SK-N-SH treated with all-trans-retinoic acid at 6 μM for 48 hours (cell line): ENCODE results near the gene IER2.

Source experiments
- ATAC-seq: fragments of 200-7000 bp; cut with Tn5 transposase; 3 replicates; pipeline ENCODE4 v1.9.1; 2020; ENCODE audit warnings: mild to moderate bottlenecking, moderate library complexity
- ARNTL ChIP-seq: fragments of 450-650 bp; formaldehyde crosslinking; IDR thresholded peaks from 2 replicates; pipeline ENCODE4 v1.5.0; 2020; ENCODE audit warnings: low read depth, mild to moderate bottlenecking, moderate library complexity, borderline replicate concordance
- BACH2 ChIP-seq: fragments of 250-450 bp; sonication (Bioruptor Pico); IDR thresholded peaks from 2 replicates; pipeline ENCODE4 v1.9.0; 2021; ENCODE audit warnings: mild to moderate bottlenecking, borderline replicate concordance
- CSDC2 ChIP-seq: fragments of 250-450 bp; sonication (Bioruptor Pico); IDR thresholded peaks from 2 replicates; pipeline ENCODE4 v1.5.0; 2020; ENCODE audit warnings: mild to moderate bottlenecking, moderate library complexity
- ESRRG ChIP-seq: fragments of 250-450 bp; sonication (Bioruptor Pico); IDR thresholded peaks from 2 replicates; pipeline ENCODE4 v1.6.1; 2021; ENCODE audit warnings: mild to moderate bottlenecking
- GLIS3 ChIP-seq: fragments of 250-450 bp; sonication (Bioruptor Pico); IDR thresholded peaks from 2 replicates; pipeline ENCODE4 v1.5.0; 2020; ENCODE audit warnings: mild to moderate bottlenecking, moderate library complexity
- ISL1 ChIP-seq: fragments of 250-450 bp; sonication (Bioruptor Pico); IDR thresholded peaks from 2 replicates; pipeline ENCODE4 v2.1.2; 2022; ENCODE audit warnings: mild to moderate bottlenecking, moderate library complexity
- OSR1 ChIP-seq: fragments of 250-450 bp; sonication (Bioruptor Pico); IDR thresholded peaks from 2 replicates; pipeline ENCODE4 v1.8.0; 2022; ENCODE audit warnings: moderate library complexity, mild to moderate bottlenecking, inconsistent platforms
- PPARA ChIP-seq: fragments of 250-450 bp; sonication (Bioruptor Pico); IDR thresholded peaks from 2 replicates; pipeline ENCODE4 v1.5.0; 2020; ENCODE audit warnings: mild to moderate bottlenecking, borderline replicate concordance
- RARB ChIP-seq: fragments of 250-450 bp; sonication (Bioruptor Pico); IDR thresholded peaks from 2 replicates; pipeline ENCODE4 v1.8.0; 2021; ENCODE audit warnings: mild to moderate bottlenecking, moderate library complexity
- SNAI2 ChIP-seq: fragments of 250-450 bp; sonication (Bioruptor Pico); IDR thresholded peaks from 2 replicates; pipeline ENCODE4 v1.5.0; 2020; ENCODE audit warnings: mild to moderate bottlenecking, moderate library complexity
- TCF4 ChIP-seq: fragments of 250-450 bp; sonication (Bioruptor Pico); IDR thresholded peaks from 2 replicates; pipeline ENCODE4 v1.8.0; 2021; ENCODE audit warnings: mild to moderate bottlenecking, moderate library complexity, borderline replicate concordance
- TOX ChIP-seq: fragments of 250-450 bp; sonication (Bioruptor Pico); IDR thresholded peaks from 2 replicates; pipeline ENCODE4 v1.8.0; 2021; ENCODE audit warnings: mild to moderate bottlenecking, moderate library complexity, borderline replicate concordance
- TSHZ2 ChIP-seq: fragments of 250-450 bp; sonication (Bioruptor Pico); IDR thresholded peaks from 2 replicates; pipeline ENCODE4 v1.5.0; 2020; ENCODE audit warnings: mild to moderate bottlenecking, moderate library complexity
- ZC3H10 ChIP-seq: fragments of 250-450 bp; sonication (Bioruptor Pico); IDR thresholded peaks from 2 replicates; pipeline ENCODE4 v1.5.1; 2021; ENCODE audit warnings: mild to moderate bottlenecking, moderate library complexity
- ZFP3 ChIP-seq: fragments of 250-450 bp; sonication (Bioruptor Pico); IDR thresholded peaks from 2 replicates; pipeline ENCODE4 v1.5.0; 2020; ENCODE audit warnings: mild to moderate bottlenecking, moderate library complexity
- ZFP30 ChIP-seq: fragments of 450-650 bp; formaldehyde crosslinking; IDR thresholded peaks from 2 replicates; pipeline ENCODE4 v1.5.0; 2022; ENCODE audit warnings: mild to moderate bottlenecking, moderate library complexity
- ZNF565 ChIP-seq: fragments of 450-650 bp; formaldehyde crosslinking; conservative IDR thresholded peaks from 2 replicates; pipeline ENCODE4 v1.5.0; 2020; ENCODE audit warnings: low read depth, mild to moderate bottlenecking, moderate library complexity
- ZNF70 ChIP-seq: fragments of 450-650 bp; formaldehyde crosslinking; IDR thresholded peaks from 2 replicates; pipeline ENCODE4 v1.5.0; 2020; ENCODE audit warnings: mild to moderate bottlenecking, moderate library complexity
- ZNF8 ChIP-seq: fragments of 450-650 bp; formaldehyde crosslinking; IDR thresholded peaks from 2 replicates; pipeline ENCODE4 v1.5.0; 2020; ENCODE audit warnings: mild to moderate bottlenecking, moderate library complexity
- TF ChIP-seq, protein P1 (sequence below): fragments of 250-450 bp; sonication (Bioruptor Pico); IDR thresholded peaks from 2 replicates; pipeline ENCODE4 v1.5.1; 2020; ENCODE audit warnings: low read depth, mild to moderate bottlenecking, moderate library complexity
- TF ChIP-seq, protein P2 (sequence below): fragments of 250-450 bp; sonication (Bioruptor Pico); IDR thresholded peaks from 2 replicates; pipeline ENCODE4 v1.5.1; 2021; ENCODE audit warnings: mild to moderate bottlenecking, moderate library complexity

IER2 gene

GRCh38 chr19:13155472-13156359, 5.5 kb downstream of the IER2 start:
- no peak for TF ChIP-seq ZFP30 (CRISPR knock-in tag)
- peak; percentile 70 for TF ChIP-seq GLIS3
- TF ChIP-seq ZNF8: peak; percentile 63; the same call in 1 of the 2 replicates
- 0 out of 2 replicates have a peak, but pooled peaks have one; percentile 17 for TF ChIP-seq ARNTL (CRISPR knock-in tag)
- no peak; the same call in 1 of the 2 replicates for TF ChIP-seq RARB (CRISPR knock-in tag)
- TF ChIP-seq TSHZ2 (CRISPR knock-in tag): 0 out of 2 replicates have a peak, but pooled peaks have one; percentile 52
- TF ChIP-seq BACH2: no peak
- no peak for TF ChIP-seq TCF4 (CRISPR knock-in tag)
- TF ChIP-seq OSR1: no peak
- TF ChIP-seq ZFP3 (CRISPR knock-in tag): no peak
- TF ChIP-seq ZNF70 (CRISPR knock-in tag): peak; percentile 20; the same call in 1 of the 2 replicates
- TF ChIP-seq ESRRG (CRISPR knock-in tag): peak; percentile 75; the same call in 1 of the 2 replicates
- TF ChIP-seq, protein P1, sequence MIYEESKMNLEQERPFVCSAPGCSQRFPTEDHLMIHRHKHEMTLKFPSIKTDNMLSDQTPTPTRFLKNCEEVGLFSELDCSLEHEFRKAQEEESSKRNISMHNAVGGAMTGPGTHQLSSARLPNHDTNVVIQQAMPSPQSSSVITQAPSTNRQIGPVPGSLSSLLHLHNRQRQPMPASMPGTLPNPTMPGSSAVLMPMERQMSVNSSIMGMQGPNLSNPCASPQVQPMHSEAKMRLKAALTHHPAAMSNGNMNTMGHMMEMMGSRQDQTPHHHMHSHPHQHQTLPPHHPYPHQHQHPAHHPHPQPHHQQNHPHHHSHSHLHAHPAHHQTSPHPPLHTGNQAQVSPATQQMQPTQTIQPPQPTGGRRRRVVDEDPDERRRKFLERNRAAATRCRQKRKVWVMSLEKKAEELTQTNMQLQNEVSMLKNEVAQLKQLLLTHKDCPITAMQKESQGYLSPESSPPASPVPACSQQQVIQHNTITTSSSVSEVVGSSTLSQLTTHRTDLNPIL (CRISPR knock-in tag): peak; percentile 95
- no peak for TF ChIP-seq PPARA (CRISPR knock-in tag)
- TF ChIP-seq SNAI2: 0 out of 2 replicates have a peak, but pooled peaks have one; percentile 7
- peak; percentile 74; the same call in 1 of the 2 replicates for TF ChIP-seq ZNF565 (CRISPR knock-in tag)
- TF ChIP-seq, protein P2, sequence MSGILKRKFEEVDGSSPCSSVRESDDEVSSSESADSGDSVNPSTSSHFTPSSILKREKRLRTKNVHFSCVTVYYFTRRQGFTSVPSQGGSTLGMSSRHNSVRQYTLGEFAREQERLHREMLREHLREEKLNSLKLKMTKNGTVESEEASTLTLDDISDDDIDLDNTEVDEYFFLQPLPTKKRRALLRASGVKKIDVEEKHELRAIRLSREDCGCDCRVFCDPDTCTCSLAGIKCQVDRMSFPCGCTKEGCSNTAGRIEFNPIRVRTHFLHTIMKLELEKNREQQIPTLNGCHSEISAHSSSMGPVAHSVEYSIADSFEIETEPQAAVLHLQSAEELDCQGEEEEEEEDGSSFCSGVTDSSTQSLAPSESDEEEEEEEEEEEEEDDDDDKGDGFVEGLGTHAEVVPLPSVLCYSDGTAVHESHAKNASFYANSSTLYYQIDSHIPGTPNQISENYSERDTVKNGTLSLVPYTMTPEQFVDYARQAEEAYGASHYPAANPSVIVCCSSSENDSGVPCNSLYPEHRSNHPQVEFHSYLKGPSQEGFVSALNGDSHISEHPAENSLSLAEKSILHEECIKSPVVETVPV (CRISPR knock-in tag): peak; percentile 62; the same call in 1 of the 2 replicates
- 0 out of 2 replicates have a peak, but pooled peaks have one; percentile 34 for TF ChIP-seq ZC3H10 (CRISPR knock-in tag)
- TF ChIP-seq TOX (CRISPR knock-in tag): no peak; the same call in none of the 2 replicates
- TF ChIP-seq, all 23 proteins: peak for 11
- peak; percentile 4 for ATAC-seq

GRCh38 chr19:13159713-13160112, 9.5 kb downstream of the IER2 start:
- TF ChIP-seq OSR1: no peak
- no peak for TF ChIP-seq ZNF8
- no peak for TF ChIP-seq ESRRG (CRISPR knock-in tag)
- TF ChIP-seq ARNTL (CRISPR knock-in tag): no peak
- TF ChIP-seq ZC3H10 (CRISPR knock-in tag): no peak
- no peak for TF ChIP-seq TSHZ2 (CRISPR knock-in tag)
- TF ChIP-seq RARB (CRISPR knock-in tag): no peak
- TF ChIP-seq TCF4 (CRISPR knock-in tag): no peak
- no peak for TF ChIP-seq ZFP30 (CRISPR knock-in tag)
- no peak for TF ChIP-seq ZNF565 (CRISPR knock-in tag)
- TF ChIP-seq ZFP3 (CRISPR knock-in tag): no peak
- no peak for TF ChIP-seq PPARA (CRISPR knock-in tag)
- TF ChIP-seq ISL1 (CRISPR knock-in tag): no peak
- TF ChIP-seq GLIS3: no peak
- no peak for TF ChIP-seq ZNF70 (CRISPR knock-in tag)
- no peak for TF ChIP-seq CSDC2 (CRISPR knock-in tag)
- TF ChIP-seq, protein P2 (CRISPR knock-in tag): no peak
- no peak for TF ChIP-seq BACH2
- no peak for TF ChIP-seq SNAI2
- no peak for ATAC-seq
